ENCODE data around the gene RNF150. TPM values are rescaled to one million over a fixed set of nuclear protein-coding genes. Genes with fewer than 3 reads are reported as not detected.

RNF150 gene
- polyA plus RNA-seq, 2 of the 4 experiments (the other 2 are of a cell fraction): 0.21 to 0.34 TPM

DNA sequence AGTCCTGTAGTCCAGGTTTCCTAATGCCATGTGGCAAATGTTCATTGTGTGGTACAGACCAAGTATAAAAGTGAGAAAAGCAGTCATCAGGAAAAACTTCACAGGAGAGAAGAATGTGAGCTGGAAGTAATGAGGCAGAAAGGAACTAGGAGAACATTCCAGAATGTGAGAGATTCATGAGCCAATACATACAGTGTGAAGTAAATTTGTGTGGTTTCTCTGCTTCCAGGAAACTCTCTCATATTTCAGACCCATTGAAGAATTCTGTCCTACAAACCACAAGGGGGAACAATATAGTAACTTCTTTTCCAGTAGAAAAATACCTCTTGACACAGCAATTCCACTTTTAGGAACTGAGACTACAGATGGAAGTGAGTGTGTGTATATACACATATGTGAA lies 136.5 kb downstream of the RNF150 start:
- Histone ChIP-seq H3K27ac (no peak overlapping the region), H3K4me2 (no peak overlapping the region), H3K4me1 (no peaks in the 10 kb centered on the region), H3K4me3 (no peak overlapping the region), H3K9me3 (no peaks in the 10 kb centered on the region)
- ATAC-seq (no peak), FAIRE-seq (no peak), DNase-seq (ENCODE audit: low read depth in 1 of 2, low spot score in 1 of 2) (no peak)
- POLR2A ChIA-PET: no interaction called here
- CTCF ChIA-PET: interaction anchor here (0.6 kb wide), 1 partner anchor 1339 kb away, joined by 3 read pairs; no protein-coding TSS in a partner anchor
- TF ChIP-seq ZC3H11A (IDR thresholded peaks at IDR 0.05) (no peak), HDAC2 (IDR thresholded peaks at IDR 0.05) (no peak), HOXA7 (CRISPR knock-in tag; IDR thresholded peaks at IDR 0.05) (no peak), BHLHE40 (IDR thresholded peaks at IDR 0.05; ENCODE audit: low read depth, low read length) (no peak), RNF2 (IDR thresholded peaks at IDR 0.05; ENCODE audit: borderline replicate concordance, low read depth) (no peak), CBX8 (IDR thresholded peaks at IDR 0.05) (no peak), FOSL2 (IDR thresholded peaks at IDR 0.05) (no peak), FOSL2 (CRISPR knock-in tag; IDR thresholded peaks at IDR 0.05) (no peak), FOXS1 (CRISPR knock-in tag; IDR thresholded peaks at IDR 0.05) (no peak), MYC (IDR thresholded peaks at IDR 0.05; ENCODE audit: borderline replicate concordance, low read length) (no peak), NFE2L2 (conservative IDR thresholded peaks at IDR 0.05; ENCODE audit: low read length) (no peak), SMC3 (IDR thresholded peaks at IDR 0.05) (no peak)
- TF ChIP-seq, protein P1, sequence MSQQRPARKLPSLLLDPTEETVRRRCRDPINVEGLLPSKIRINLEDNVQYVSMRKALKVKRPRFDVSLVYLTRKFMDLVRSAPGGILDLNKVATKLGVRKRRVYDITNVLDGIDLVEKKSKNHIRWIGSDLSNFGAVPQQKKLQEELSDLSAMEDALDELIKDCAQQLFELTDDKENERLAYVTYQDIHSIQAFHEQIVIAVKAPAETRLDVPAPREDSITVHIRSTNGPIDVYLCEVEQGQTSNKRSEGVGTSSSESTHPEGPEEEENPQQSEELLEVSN (IDR thresholded peaks at IDR 0.05; ENCODE audit: borderline replicate concordance, low read depth): no peak
- TF ChIP-seq, protein P2, sequence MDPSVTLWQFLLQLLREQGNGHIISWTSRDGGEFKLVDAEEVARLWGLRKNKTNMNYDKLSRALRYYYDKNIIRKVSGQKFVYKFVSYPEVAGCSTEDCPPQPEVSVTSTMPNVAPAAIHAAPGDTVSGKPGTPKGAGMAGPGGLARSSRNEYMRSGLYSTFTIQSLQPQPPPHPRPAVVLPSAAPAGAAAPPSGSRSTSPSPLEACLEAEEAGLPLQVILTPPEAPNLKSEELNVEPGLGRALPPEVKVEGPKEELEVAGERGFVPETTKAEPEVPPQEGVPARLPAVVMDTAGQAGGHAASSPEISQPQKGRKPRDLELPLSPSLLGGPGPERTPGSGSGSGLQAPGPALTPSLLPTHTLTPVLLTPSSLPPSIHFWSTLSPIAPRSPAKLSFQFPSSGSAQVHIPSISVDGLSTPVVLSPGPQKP (IDR thresholded peaks at IDR 0.05; ENCODE audit: low read depth, low read length): no peak
- TF ChIP-seq, protein P3, sequence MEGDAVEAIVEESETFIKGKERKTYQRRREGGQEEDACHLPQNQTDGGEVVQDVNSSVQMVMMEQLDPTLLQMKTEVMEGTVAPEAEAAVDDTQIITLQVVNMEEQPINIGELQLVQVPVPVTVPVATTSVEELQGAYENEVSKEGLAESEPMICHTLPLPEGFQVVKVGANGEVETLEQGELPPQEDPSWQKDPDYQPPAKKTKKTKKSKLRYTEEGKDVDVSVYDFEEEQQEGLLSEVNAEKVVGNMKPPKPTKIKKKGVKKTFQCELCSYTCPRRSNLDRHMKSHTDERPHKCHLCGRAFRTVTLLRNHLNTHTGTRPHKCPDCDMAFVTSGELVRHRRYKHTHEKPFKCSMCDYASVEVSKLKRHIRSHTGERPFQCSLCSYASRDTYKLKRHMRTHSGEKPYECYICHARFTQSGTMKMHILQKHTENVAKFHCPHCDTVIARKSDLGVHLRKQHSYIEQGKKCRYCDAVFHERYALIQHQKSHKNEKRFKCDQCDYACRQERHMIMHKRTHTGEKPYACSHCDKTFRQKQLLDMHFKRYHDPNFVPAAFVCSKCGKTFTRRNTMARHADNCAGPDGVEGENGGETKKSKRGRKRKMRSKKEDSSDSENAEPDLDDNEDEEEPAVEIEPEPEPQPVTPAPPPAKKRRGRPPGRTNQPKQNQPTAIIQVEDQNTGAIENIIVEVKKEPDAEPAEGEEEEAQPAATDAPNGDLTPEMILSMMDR (IDR thresholded peaks at IDR 0.05): no peak

DNA sequence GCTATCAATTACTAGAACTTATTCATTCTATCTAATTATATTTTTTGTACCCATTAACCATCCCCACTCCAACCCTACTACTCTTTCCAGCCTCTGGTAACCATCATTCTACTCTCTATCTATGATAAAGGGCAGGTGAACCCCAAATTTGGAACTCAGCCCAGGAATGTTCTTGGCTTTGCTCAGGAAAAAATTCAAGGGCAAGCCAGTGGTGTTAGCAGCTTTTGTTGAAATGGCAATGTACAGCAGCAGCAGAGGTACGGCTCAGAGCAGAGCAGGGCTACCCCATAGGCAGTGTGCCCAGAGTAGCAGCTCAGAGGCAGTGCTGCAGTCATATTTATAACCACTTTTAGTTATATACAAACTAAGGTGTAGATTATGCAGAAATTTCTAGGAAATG lies 138.2 kb downstream of the RNF150 start:
- DNase-seq (ENCODE audit: low read depth in 1 of 2, low spot score in 1 of 2) (no peak), ATAC-seq (no peak), FAIRE-seq (no peak)
- Histone ChIP-seq H3K4me3 (no peak overlapping the region), H3K9me3 (no peaks in the 10 kb centered on the region), H3K4me1 (no peaks in the 10 kb centered on the region), H3K27ac (no peak overlapping the region), H3K4me2 (no peak overlapping the region)
- ChIA-PET CTCF (no interaction called here), POLR2A (no interaction called here)
- TF ChIP-seq CBX2 (IDR thresholded peaks at IDR 0.05; ENCODE audit: borderline replicate concordance, low read depth) (no peak), RNF2 (IDR thresholded peaks at IDR 0.05; ENCODE audit: borderline replicate concordance, low read depth) (no peak)
- TF ChIP-seq, protein P4, sequence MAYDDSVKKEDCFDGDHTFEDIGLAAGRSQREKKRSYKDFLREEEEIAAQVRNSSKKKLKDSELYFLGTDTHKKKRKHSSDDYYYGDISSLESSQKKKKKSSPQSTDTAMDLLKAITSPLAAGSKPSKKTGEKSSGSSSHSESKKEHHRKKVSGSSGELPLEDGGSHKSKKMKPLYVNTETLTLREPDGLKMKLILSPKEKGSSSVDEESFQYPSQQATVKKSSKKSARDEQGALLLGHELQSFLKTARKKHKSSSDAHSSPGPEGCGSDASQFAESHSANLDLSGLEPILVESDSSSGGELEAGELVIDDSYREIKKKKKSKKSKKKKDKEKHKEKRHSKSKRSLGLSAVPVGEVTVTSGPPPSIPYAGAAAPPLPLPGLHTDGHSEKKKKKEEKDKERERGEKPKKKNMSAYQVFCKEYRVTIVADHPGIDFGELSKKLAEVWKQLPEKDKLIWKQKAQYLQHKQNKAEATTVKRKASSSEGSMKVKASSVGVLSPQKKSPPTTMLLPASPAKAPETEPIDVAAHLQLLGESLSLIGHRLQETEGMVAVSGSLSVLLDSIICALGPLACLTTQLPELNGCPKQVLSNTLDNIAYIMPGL (CRISPR knock-in tag; IDR thresholded peaks at IDR 0.05; ENCODE audit: borderline replicate concordance): no peak
- WGBS (ENCODE audit: missing lambda C conversion rate): 100% methylated on average over 1 of the region's 1 CpG

DNA sequence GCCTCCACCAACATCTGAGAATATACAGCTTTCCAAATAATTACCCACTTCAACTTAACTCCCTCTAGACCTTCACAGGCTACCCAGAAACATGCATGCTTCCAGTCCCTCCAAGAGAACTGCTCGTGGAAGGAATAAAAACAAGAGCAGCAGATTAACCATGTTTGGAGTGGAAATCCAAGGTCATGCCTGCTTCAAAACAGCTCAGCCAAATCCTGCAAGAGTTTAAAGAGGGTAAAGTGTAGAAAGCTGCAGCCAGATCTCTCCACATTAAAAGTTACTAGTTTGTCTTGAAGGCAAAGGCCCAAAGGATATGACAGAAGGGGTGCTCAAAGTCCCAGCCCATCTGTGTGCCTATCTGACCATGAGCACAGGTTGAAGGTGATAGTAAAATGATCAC lies 139.3 kb downstream of the RNF150 start:
- TF ChIP-seq ESRRA (IDR thresholded peaks at IDR 0.05; ENCODE audit: borderline replicate concordance, low read length) (no peak), RARB (CRISPR knock-in tag; IDR thresholded peaks at IDR 0.05) (no peak)
- H3K4me3 ChIP-seq: no peak overlapping the region
- H3K9me3 ChIP-seq: no peaks in the 10 kb centered on the region
- 13% methylated on average over 1 of the region's 1 CpG for WGBS (ENCODE audit: missing lambda C conversion rate)
- no peak for DNase-seq (ENCODE audit: low read depth in 1 of 2, low spot score in 1 of 2)
- ChIA-PET CTCF (no interaction called here), POLR2A (no interaction called here)
- no peak overlapping the region for H3K27ac ChIP-seq
- ATAC-seq: no peak
- no peaks in the 10 kb centered on the region for H3K4me1 ChIP-seq
- no peak overlapping the region for H3K4me2 ChIP-seq
- no peak for FAIRE-seq

Measured in A549 (cell line).